HG02973 (cell line): ENCODE measurements around the gene KIAA0753.

Experiments used
- ATAC-seq: cut with Tn5 transposase; IDR thresholded peaks from one replicate; pipeline ENCODE4 v1.9.1; 2021; ENCODE audit warnings: moderate library complexity; ENCODE audit not compliant: unreplicated experiment

KIAA0753 gene

GRCh38 chr17:6572972-6573370 lies 67.5 kb downstream of the KIAA0753 start:
- ATAC-seq = no peak

GRCh38 chr17:6571452-6571781 lies 69.1 kb downstream of the KIAA0753 start:
- ATAC-seq = no peak

DNA sequence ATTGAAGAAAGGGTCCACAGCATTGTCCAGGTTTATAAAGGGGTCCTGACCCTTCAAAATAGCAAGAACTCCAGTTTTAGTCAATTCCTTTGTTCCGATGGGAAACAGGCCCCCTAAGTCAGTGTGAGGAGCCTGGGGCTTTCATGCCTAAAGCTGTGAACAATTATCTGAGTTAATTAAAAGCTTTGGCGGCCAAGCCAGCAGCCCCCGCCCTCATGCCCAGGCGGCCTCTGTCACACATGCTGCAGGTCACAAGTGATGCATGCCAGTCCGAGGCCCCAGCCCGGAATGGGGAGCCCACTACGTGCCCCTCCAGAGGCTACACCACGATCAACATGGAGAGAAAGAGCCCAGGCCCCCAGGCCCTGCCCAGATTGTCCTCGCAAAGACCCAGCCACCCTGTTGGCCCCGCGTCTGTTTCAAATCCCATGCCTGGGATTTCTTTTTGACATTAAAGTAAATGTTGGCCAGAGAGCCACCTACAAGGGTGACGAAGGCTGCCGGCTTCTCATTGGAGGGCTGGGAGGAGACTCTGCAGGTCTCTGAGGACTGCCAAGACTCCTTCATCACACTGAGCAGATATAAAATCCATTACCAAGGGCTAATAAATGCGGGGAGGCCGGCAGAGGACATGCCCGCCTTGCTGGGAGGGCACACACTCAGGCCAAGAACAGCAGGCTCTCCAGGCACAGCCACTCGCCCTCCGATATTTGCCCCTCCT lies 69.6 kb downstream of the KIAA0753 start:
- no peak for ATAC-seq

- no peak for ATAC-seq
Measured at GRCh38 chr17:6569370-6570285, 70.9 kb downstream of the KIAA0753 start.

GRCh38 chr17:6568184-6568758 lies 72.2 kb downstream of the KIAA0753 start:
- ATAC-seq = no peak

GRCh38 chr17:6567528-6568183 lies 72.9 kb downstream of the KIAA0753 start:
- no peak for ATAC-seq

GRCh38 chr17:6561446-6561845 lies 79.1 kb downstream of the KIAA0753 start:
- no peak for ATAC-seq

DNA sequence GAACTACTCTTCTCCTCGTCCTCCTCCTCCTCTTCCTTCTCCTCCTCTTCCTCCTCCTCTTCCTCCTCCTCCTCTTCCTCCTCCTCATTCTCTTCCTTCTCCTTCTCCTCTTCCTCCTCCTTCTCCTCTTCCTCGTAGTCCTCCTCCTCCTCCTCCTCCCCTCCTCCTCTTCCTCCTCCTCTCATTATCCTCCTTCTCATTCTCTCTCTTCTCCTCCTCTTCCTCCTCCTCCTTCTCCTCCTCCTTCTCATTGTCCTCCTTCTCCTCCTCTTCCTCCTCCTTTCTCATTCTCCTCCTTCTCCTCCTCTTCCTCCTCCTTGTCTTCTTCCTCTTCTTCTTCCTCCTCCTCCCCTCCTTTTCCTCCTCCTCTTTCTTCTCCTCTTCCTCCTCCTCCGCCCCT lies 80.0 kb downstream of the KIAA0753 start:
- ATAC-seq = no peak

- ATAC-seq = no peak
Measured at GRCh38 chr17:6559753-6560215, 80.7 kb downstream of the KIAA0753 start.

- no peak for ATAC-seq
Measured at GRCh38 chr17:6558932-6559752, 81.4 kb downstream of the KIAA0753 start.

- ATAC-seq = no peak
Measured at GRCh38 chr17:6558276-6558675, 82.2 kb downstream of the KIAA0753 start.

DNA sequence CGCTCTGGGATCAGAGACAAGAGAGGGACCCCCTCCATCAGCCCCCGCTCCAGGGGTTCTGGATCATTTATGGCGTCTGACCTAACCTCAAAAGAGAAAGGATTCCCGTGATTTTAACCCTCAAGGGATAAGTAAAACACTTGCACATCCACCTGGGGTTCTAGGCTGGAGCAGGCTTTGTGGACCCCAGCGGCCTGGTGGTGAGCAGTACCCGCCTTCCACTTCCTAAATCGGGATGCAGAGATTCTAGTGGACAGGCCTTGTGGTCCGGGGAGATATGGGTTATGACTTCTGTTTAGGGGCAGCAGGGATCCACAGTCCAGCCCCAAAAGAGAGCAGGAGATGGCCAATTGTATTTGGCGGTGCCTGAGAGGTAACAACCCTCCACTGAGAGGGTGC lies 83.5 kb downstream of the KIAA0753 start:
- no peak for ATAC-seq

GRCh38 chr17:6556121-6557039 lies 84.1 kb downstream of the KIAA0753 start, which contains the start of gene PITPNM3:
Gene PITPNM3, minus strand, starts transcription at chr17:6556555. Its CDS starts 149 bp downstream, at chr17:6556406.
- ATAC-seq = no peak

DNA sequence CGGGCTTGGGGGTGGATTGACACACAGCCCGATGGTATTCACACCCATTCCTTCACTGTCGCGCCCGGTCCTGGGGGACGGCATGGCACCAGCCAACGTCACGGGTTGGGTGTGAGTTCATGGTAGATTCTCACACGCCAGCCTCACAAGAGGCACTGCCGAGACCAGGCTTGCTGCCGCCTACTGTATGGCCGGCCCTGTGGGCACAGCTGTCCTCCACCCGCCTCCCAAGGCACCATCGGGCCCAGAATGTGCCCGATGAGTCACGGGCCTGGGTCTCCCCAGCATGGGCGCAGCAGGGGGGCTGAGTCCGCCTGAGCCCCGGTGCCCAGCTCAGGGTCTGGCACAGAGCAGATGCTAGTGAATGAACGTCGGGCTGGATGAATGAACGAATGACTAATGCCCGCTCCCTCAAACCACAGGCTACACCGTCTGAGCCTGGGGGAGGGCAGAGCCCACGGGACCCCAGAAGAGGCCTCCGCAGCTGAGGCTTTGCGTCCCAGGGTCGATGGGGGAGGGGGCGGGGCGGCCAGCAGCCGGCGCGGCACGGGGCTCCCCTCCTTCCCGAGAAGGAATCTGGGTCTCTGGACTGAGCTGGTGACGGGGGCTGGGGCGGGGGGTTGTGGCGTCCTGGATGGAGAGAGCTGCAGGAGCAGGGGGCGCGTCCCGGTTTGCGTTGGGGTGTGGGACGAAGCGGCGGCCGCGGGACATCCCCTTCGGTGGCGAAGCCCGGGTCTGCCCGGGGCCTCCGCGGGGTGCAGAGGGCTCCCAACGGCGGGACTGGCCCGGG lies 85.0 kb downstream of the KIAA0753 start:
- no peak for ATAC-seq

GRCh38 chr17:6554871-6555330 lies 85.6 kb downstream of the KIAA0753 start:
- ATAC-seq = no peak

DNA sequence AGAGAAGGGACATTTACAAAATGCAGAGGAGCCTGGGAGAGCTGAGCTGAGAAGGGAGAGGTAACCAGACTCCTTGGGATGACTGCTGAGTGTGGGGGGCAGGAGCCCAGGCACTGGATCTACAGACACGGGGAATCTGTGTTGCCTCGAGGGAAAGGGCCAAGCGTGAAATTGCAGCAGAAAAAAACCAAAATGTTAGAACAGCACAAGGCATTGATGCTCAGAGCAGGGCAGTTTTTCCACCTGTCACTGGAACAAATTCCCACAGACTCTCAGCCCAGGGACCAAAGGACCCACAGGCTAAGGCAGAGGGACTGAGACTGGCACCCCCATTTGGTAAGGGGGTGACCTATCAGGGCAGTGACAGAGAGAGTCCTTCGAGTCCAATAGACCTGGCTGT lies 86.2 kb downstream of the KIAA0753 start:
- ATAC-seq = no peak

DNA sequence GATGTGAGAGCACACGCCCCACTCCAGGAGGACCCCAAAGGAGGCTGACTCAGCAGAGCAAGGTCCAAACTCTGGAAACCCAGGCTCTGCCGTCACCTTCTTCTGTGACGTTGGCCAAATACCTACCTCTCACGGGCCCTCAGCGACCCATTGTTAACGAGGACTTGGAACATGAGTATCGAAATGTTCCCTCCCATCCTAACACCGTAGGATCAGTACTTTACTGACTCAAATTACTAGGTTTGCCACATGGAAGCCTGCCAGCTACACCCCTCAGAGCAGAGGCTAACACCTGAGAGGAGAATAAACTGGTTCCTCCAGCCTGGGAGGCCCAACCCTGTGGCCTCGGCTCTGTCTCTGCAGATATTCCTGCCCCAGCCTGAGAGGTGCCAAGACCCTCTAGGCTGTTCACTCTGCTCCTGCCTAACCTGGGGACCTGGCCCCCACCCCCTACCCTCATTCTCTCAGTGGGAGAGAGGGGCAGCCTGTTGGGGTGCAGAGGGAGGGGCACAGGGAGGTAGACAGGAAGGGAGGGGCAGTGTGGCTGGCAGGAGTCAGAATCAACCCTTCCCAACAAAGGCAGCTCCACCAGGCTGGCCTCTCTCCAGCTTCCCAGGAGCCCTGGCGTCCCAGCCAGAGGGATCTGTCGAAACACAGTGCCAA lies 88.5 kb downstream of the KIAA0753 start:
- no peak for ATAC-seq

DNA sequence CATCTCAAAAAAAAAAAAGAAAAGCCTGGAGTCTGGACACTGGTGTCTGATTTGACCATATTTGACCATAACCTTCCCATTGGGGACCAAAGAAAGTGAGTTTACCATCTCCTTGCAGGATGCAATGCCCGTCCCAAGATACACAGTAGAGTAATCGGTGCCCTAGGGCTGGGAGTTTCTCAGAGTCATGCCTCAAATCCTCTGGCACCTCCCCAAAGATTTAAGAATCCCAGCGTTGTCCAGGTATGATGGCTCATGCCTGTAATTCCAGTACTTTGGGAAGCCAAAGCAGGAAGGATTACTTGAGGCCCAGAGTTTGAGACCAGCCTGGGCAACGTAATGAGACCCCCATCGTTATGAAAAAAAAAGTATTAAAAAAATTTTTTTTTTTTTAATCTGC lies 89.2 kb downstream of the KIAA0753 start:
- no peak for ATAC-seq
